MM.1S (cell line): ENCODE results near the gene USP32.
A peak's percentile ranks its signal among the peaks of the same experiment; 100 is the strongest.

Experiments used
- DNase-seq: peaks from one replicate; pipeline ENCODE4 v3.0.0-alpha.2; 2015
- H2AFZ ChIP-seq: fragments of 300-600 bp; sonication (generic); 2 replicates; pipeline ENCODE4 v1.6.0; 2016; ENCODE audit warnings: antibody characterized with exemption, low read length
- H3F3A ChIP-seq: fragments of 300-600 bp; sonication (generic); 2 replicates; pipeline ENCODE4 v1.6.1; 2016; ENCODE audit warnings: mild to moderate bottlenecking, antibody characterized with exemption, low read length, moderate library complexity, mixed read lengths; ENCODE audit not compliant: insufficient read depth
- H3K27ac ChIP-seq: fragments of 300-600 bp; sonication (generic); 2 replicates; pipeline ENCODE4 v1.5.1; 2016; ENCODE audit warnings: mild to moderate bottlenecking, low read length
- H3K27me3 ChIP-seq: fragments of 300-600 bp; sonication (generic); replicated peaks from 2 replicates; pipeline ENCODE4 v1.6.0; 2016; ENCODE audit warnings: low read length; ENCODE audit not compliant: insufficient read depth
- H3K36me3 ChIP-seq: fragments of 300-600 bp; sonication (generic); replicated peaks from 2 replicates; pipeline ENCODE4 v1.6.1; 2016; ENCODE audit warnings: mild to moderate bottlenecking, low read length, mixed read lengths; ENCODE audit not compliant: insufficient read depth
- H3K4me1 ChIP-seq: fragments of 300-600 bp; sonication (generic); 2 replicates; pipeline ENCODE4 v1.6.1; 2016; ENCODE audit warnings: low read length, mixed read lengths
- H3K4me2 ChIP-seq: fragments of 300-600 bp; sonication (generic); 2 replicates; pipeline ENCODE4 v1.6.0; 2016; ENCODE audit warnings: low read depth, low read length
- H3K4me3 ChIP-seq: fragments of 300-600 bp; sonication (generic); 2 replicates; pipeline ENCODE4 v1.5.1; 2016; ENCODE audit warnings: low read length, mixed read lengths
- H3K79me2 ChIP-seq: fragments of 300-600 bp; sonication (generic); 2 replicates; pipeline ENCODE4 v1.6.1; 2016; ENCODE audit warnings: mixed run types, low read length, mixed read lengths
- H3K9ac ChIP-seq: fragments of 300-600 bp; sonication (generic); 2 replicates; pipeline ENCODE4 v1.6.1; 2016; ENCODE audit warnings: low read length, mixed read lengths
- H3K9me2 ChIP-seq: fragments of 300-600 bp; sonication (generic); replicated peaks from 2 replicates; pipeline ENCODE4 v1.6.1; 2016; ENCODE audit warnings: mild to moderate bottlenecking, low read length, mixed read lengths; ENCODE audit not compliant: insufficient read depth
- H3K9me3 ChIP-seq: fragments of 300-600 bp; sonication (generic); replicated peaks from 2 replicates; pipeline ENCODE4 v1.6.1; 2016; ENCODE audit warnings: mild to moderate bottlenecking, low read length, mixed read lengths; ENCODE audit not compliant: insufficient read depth
- H4K20me1 ChIP-seq: fragments of 300-600 bp; sonication (generic); 2 replicates; pipeline ENCODE4 v1.6.1; 2016; ENCODE audit warnings: mild to moderate bottlenecking, low read length, moderate library complexity, mixed read lengths; ENCODE audit not compliant: insufficient read depth
- CTCF ChIP-seq: fragments of 300-600 bp; sonication (generic); IDR thresholded peaks from 2 replicates; pipeline ENCODE4 v1.5.1; 2016; ENCODE audit warnings: antibody characterized with exemption, low read length, mixed read lengths
- EZH2 ChIP-seq: fragments of 300-600 bp; sonication (generic); optimal IDR thresholded peaks from 2 replicates; pipeline ENCODE3; 2017; ENCODE audit warnings: low read depth, mild to moderate bottlenecking, antibody characterized with exemption, low read length, mixed read lengths
- EZH2phosphoT487 ChIP-seq: fragments of 300-600 bp; sonication (generic); IDR thresholded peaks from 2 replicates; pipeline ENCODE4 v1.6.1; 2018; ENCODE audit warnings: antibody characterized with exemption, low read length

USP32 gene

GRCh38 chr17:60314423-60314822 is 77.5 kb downstream of the USP32 start:
- Histone ChIP-seq H3K9ac (no peak overlapping the region), H3K27ac (peak overlapping the region; percentile 34; the same call in 1 of the 2 replicates), H3K36me3 (no peaks in the 10 kb centered on the region), H4K20me1 (no peaks in the 10 kb centered on the region), H3K4me2 (peak overlapping the region; percentile 33; the same call in 1 of the 2 replicates), H3K9me2 (no peaks in the 10 kb centered on the region), H3K27me3 (no peaks in the 10 kb centered on the region), H3K79me2 (no peaks in the 10 kb centered on the region), H3K9me3 (no peaks in the 10 kb centered on the region), H2AFZ (no peak overlapping the region), H3K4me1 (no peaks in the 10 kb centered on the region), H3K4me3 (peak overlapping the region; percentile 5; the same call in 1 of the 2 replicates), H3F3A (peaks cover 7% of the 10 kb centered on the region)
- no peak for TF ChIP-seq EZH2phosphoT487
- TF ChIP-seq CTCF: no peak
- TF ChIP-seq EZH2: no peak
- peak; percentile 25 for DNase-seq

- H3K79me2 ChIP-seq: no peaks in the 10 kb centered on the region
- TF ChIP-seq CTCF (no peak), EZH2phosphoT487 (no peak), EZH2 (no peak)
- no peaks in the 10 kb centered on the region for H3K27me3 ChIP-seq
- H4K20me1 ChIP-seq: no peaks in the 10 kb centered on the region
- no peaks in the 10 kb centered on the region for H3K9me2 ChIP-seq
- H3K36me3 ChIP-seq: no peaks in the 10 kb centered on the region
- H3K27ac ChIP-seq: no peak overlapping the region
- H3K4me1 ChIP-seq: no peaks in the 10 kb centered on the region
- no peak overlapping the region for H3K4me3 ChIP-seq
- no peak overlapping the region for H3K4me2 ChIP-seq
- no peaks in the 10 kb centered on the region for H3K9me3 ChIP-seq
- DNase-seq: no peak
- no peak overlapping the region for H2AFZ ChIP-seq
- peaks cover 7% of the 10 kb centered on the region for H3F3A ChIP-seq
- no peak overlapping the region for H3K9ac ChIP-seq
Observed at GRCh38 chr17:60311936-60312335, 80.0 kb downstream of the USP32 start.

DNA sequence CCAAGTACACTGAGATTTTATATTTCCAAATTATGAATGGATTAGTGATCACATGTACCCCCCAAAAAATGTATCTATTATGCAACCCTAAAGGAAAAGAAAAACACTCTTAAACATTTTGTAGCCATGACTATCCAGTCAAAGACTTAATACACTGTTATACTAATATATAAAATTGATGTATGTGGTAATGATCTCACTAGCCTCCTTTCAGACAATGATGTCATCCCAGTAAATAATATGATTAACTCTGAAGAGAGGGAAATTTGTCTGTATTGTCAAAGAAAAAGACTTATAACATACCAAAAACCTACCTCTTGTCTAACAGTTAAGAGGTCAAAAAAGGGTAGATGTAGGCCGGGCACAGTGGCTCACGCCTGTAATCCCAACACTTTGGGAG is 80.7 kb downstream of the USP32 start:
- Histone ChIP-seq H3K36me3 (no peaks in the 10 kb centered on the region), H3K9me3 (no peaks in the 10 kb centered on the region), H3K4me1 (no peaks in the 10 kb centered on the region), H3K4me2 (no peak overlapping the region), H3K4me3 (no peak overlapping the region), H4K20me1 (no peaks in the 10 kb centered on the region), H2AFZ (no peak overlapping the region), H3K79me2 (no peaks in the 10 kb centered on the region), H3K27me3 (no peaks in the 10 kb centered on the region), H3F3A (peaks cover 7% of the 10 kb centered on the region), H3K9me2 (no peaks in the 10 kb centered on the region), H3K27ac (no peak overlapping the region), H3K9ac (no peak overlapping the region)
- TF ChIP-seq EZH2phosphoT487 (no peak), CTCF (no peak), EZH2 (no peak)
- no peak for DNase-seq
